SU-DHL-6 (cell line): ENCODE data around the gene PRRX1.

ENCODE experiments used
- EZH2phosphoT487 ChIP-seq: fragments of 200-600 bp; sonication (generic), shearing (Covaris generic); conservative IDR thresholded peaks from 2 replicates; pipeline ENCODE4 v1.6.1; 2018; ENCODE audit warnings: mild to moderate bottlenecking, antibody characterized with exemption, low read length, moderate library complexity, mixed read lengths
- TF ChIP-seq, protein P1 (sequence below): fragments of 200-600 bp; sonication (generic); IDR thresholded peaks from one replicate; pipeline ENCODE4 v1.5.1; 2017; ENCODE audit warnings: antibody characterized with exemption, mild to moderate bottlenecking, low read length, moderate library complexity; ENCODE audit not compliant: insufficient read depth, poor library complexity, severe bottlenecking

DNA sequence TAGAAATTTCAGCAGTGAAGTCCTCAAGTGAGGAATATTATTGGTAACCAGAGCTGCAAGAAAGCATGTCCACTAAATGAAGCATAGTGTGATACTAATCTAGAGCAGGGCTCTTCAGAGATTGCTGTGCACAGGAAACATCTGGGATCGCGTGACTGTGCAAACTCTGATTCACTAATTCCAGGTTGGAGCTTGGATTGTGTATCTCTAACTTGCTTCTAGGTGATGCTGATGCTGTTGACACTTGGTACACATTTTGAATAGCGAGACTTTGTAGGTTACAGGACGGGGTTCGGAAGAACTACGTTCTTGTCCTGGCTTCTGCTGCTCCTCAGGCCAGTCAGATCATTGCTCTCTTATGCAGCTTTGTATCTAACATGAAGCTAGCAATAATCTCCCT, 66.5 kb downstream of the PRRX1 start:
- TF ChIP-seq, protein P1, sequence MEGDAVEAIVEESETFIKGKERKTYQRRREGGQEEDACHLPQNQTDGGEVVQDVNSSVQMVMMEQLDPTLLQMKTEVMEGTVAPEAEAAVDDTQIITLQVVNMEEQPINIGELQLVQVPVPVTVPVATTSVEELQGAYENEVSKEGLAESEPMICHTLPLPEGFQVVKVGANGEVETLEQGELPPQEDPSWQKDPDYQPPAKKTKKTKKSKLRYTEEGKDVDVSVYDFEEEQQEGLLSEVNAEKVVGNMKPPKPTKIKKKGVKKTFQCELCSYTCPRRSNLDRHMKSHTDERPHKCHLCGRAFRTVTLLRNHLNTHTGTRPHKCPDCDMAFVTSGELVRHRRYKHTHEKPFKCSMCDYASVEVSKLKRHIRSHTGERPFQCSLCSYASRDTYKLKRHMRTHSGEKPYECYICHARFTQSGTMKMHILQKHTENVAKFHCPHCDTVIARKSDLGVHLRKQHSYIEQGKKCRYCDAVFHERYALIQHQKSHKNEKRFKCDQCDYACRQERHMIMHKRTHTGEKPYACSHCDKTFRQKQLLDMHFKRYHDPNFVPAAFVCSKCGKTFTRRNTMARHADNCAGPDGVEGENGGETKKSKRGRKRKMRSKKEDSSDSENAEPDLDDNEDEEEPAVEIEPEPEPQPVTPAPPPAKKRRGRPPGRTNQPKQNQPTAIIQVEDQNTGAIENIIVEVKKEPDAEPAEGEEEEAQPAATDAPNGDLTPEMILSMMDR: no peak
- TF ChIP-seq EZH2phosphoT487: no peak
